ENCODE data around the gene REELD1.

Gene REELD1

DNA sequence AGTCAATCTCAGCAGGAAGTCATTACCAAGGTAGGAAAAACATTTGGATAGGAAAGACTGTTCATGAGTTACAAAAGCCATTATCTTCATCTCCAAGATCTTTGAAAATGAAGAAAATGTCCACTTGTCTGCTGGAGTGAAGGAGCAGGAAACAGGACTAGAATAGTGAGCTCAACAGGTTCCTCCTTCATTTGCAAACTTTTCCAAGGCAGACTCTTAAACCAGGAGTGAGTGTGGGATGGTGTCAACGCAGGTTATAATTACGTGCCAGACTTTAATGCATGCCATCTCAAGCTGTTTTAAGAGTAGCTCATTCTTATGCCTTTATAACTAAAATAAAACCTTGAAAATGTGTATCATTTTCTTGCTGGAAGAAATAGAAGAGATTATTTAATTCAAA is 3.4 kb upstream of the REELD1 start:
- H3K4me1 ChIP-seq = 0 out of 20 replicates have a peak, but pooled peaks cover 0 to 3% (median 0%) of the 10 kb centered on the region in 10 experiments
- no peak for TF ChIP-seq Cebpa-rat (IDR thresholded peaks at IDR 0.05)
- H3K4me2 ChIP-seq = no peak overlapping the region
- no peak overlapping the region for H3K27ac ChIP-seq
- no peak overlapping the region for H3K9ac ChIP-seq
- H4K20me1 ChIP-seq = no peaks in the 10 kb centered on the region
- H3K9me3 ChIP-seq (replicated peaks in 1 of 11) = no peaks in the 10 kb centered on the region
- H3K27me3 ChIP-seq = no peaks in the 10 kb centered on the region
- H3K4me3 ChIP-seq = no peak overlapping the region
- H3K36me3 ChIP-seq = no peaks in the 10 kb centered on the region

DNA sequence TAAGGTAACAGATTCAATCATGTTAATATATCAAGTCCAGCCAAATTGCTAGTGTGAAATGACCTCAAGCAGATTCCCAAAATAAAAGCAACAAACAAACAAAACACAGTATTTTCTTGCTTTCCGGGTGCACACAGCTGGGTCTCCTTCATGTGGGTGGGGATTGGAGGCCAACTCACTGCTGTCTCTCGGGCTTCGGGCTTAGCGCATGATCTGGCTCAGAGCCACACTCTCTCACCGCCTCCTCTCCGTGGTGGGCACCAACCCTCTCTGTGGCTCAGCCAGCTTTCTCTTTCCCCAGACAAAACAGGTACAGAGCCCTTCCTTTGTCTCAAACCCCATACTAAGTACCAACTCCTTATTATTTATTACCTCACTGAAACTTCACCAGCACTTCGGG is 2.9 kb upstream of the REELD1 start:
- Histone ChIP-seq H3K4me2 (no peak overlapping the region), H3K9me3 (replicated peaks in 1 of 11) (no peaks in the 10 kb centered on the region), H3K27me3 (no peaks in the 10 kb centered on the region), H3K9ac (no peak overlapping the region), H3K36me3 (no peaks in the 10 kb centered on the region), H3K27ac (no peak overlapping the region), H3K4me1 (0 out of 20 replicates have a peak, but pooled peaks cover 0 to 3% (median 0%) of the 10 kb centered on the region in 10 experiments), H3K4me3 (no peak overlapping the region), H4K20me1 (no peaks in the 10 kb centered on the region)
- no peak for TF ChIP-seq Cebpa-rat (IDR thresholded peaks at IDR 0.05)

DNA sequence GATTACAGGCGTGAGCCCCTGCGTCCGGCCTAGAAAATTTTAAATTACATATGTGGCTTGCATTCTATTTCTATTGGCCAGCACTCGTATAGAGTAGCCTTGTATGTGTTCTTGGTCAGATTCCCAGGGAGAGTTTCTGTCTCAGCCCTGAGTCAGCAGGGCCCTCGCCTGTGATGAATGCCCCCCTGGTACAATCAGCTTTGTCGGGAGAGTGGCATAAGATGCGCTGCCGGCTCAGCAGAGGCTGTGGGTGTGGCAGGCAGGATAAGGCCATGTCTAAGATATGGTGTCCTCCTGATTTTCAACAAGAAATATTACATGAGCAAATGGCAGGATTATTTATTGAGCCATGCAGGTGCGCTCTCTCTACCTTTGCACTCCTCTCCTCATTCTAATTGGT is 1.6 kb upstream of the REELD1 start:
- no peaks in the 10 kb centered on the region for H3K27me3 ChIP-seq
- no peak for TF ChIP-seq Cebpa-rat (IDR thresholded peaks at IDR 0.05)

DNA sequence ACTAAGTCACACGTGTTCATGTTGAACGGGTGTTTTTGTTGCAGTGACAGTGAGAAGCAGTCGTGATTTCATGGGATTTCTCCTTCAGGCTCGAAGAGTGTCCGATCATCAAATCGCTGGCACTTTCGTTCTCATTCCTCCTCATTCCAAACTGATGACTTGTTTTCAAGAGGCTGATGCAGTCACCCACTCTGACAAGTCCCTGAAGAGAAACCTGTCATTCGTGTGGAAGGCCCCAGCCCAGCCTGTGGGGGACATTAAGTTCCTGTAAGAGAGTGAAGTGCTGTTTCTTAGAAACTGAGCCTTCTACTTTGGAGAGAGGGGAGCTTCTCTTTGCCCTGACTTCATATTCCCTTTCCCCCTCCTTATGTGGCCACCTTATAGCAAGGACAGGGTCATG is 8.0 kb downstream of the REELD1 start:
- Histone ChIP-seq H3K4me2 (no peak overlapping the region), H3K36me3 (no peaks in the 10 kb centered on the region), H4K20me1 (no peaks in the 10 kb centered on the region), H3K4me3 (no peak overlapping the region), H3K27me3 (no peaks in the 10 kb centered on the region), H3K9me3 (replicated peaks in 1 of 11) (no peaks in the 10 kb centered on the region), H3K4me1 (peaks cover 0 to 5% (median 0%) of the 10 kb centered on the region in 10 experiments; a peak in 2 of 20 replicates), H3K27ac (no peak overlapping the region), H3K9ac (no peak overlapping the region)
- no peak for TF ChIP-seq Cebpa-rat (IDR thresholded peaks at IDR 0.05)

More for the DNA sequence above, 1.6 kb upstream of the REELD1 start:
- no peaks in the 10 kb centered on the region for H3K9me3 ChIP-seq (replicated peaks in 1 of 11)
- H4K20me1 ChIP-seq = no peaks in the 10 kb centered on the region
- 0 out of 20 replicates have a peak, but pooled peaks cover 0 to 3% (median 0%) of the 10 kb centered on the region in 10 experiments for H3K4me1 ChIP-seq
- H3K27ac ChIP-seq = no peak overlapping the region
- H3K4me2 ChIP-seq = no peak overlapping the region
- no peak overlapping the region for H3K4me3 ChIP-seq
- no peak overlapping the region for H3K9ac ChIP-seq
- no peaks in the 10 kb centered on the region for H3K36me3 ChIP-seq

DNA sequence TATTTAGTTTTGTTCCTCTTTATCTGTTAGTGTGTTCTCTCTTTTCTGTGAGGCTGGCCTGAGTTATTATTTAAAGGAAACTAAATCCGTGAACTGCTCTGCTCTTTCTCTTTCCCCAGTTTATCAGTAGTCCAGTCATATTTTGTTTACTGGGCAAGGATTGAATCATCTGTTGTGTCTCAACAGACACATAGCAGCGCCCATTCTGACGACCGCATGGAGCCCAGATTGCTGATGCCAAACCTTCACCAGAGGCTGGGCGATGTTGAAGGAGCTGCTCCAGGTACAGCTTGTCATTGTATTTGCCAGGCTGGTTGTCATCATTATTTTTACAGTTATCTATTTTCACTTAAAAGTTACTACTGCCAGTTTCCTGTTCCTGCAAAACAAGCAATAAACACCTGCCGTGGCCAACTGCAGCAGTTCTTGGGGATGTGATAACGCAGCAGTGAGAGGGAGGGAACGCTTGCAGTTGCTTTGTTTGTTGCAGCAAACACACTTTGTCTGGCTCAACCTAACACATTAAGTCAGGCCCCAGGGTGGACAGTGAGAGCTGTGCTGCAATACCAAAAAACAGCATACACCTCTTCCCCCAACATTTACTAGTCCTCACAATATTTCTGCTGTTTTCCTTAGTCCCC is 10.1 kb downstream of the REELD1 start:
- Histone ChIP-seq H3K27ac (no peak overlapping the region), H3K4me2 (0 out of 22 replicates have a peak overlapping the region, but pooled peaks of 1 of the 11 experiments have one; percentile 21), H3K4me1 (peaks cover 0 to 5% (median 0%) of the 10 kb centered on the region in 10 experiments; a peak in 2 of 20 replicates), H4K20me1 (no peaks in the 10 kb centered on the region), H3K36me3 (no peaks in the 10 kb centered on the region), H3K9ac (no peak overlapping the region), H3K9me3 (replicated peaks in 1 of 11) (no peaks in the 10 kb centered on the region), H3K27me3 (no peaks in the 10 kb centered on the region), H3K4me3 (no peak overlapping the region)
- no peak for TF ChIP-seq Cebpa-rat (IDR thresholded peaks at IDR 0.05)

DNA sequence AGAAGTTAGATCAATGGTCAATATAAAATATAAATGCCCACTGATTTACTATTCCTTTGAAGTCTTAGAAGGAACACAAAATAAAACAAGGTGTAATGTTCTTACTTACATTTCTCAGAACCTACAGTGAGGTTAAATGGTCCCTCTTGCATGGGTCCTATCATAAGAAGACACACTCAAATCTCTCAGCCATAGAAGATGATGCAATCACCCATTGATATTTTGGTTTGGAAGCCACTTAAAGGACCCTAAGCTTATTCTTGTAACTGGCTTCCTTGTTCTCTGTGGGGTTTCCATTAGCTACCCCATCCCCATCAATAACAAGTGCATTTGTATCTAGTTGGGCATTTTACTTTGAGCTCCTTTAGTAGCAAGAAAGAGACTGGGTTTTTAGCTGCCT is 15.1 kb downstream of the REELD1 start:
- Histone ChIP-seq H3K4me2 (no peak overlapping the region), H4K20me1 (no peaks in the 10 kb centered on the region)

DNA sequence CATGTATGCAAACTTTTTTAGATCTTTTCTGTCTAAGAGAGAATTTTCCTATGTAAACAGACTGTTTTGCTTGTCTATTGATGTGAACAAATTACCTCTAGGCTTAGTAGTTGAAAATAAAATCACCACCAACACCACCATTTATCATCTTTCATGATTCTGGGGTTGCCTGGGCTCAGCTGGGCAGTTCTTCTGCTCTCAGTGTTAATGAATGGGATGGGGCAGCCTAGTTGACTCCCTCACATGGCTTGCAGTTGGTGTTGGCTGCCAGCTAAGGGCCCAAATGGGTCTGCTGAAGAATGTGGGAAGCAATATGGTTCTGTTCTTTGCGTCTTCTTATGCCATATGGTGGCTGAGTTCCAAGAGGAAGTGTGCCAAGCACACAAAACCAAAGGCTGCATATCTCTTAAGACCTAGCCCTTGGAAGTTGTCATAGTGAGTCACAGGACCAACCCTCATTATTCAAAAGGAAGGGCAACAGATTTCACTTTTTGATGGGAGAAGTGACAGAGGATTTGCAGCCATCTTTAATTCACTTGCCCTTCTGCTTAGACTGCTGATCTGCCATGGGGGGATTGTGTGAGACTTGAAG is 17.9 kb downstream of the REELD1 start:
- Histone ChIP-seq H3K9ac (no peak overlapping the region; a peak in 1 of 22 replicates), H3K27ac (peak overlapping the region in 4 of 11 experiments; percentile 3 to 60 (median 48); a peak in 8 of 22 replicates), H3K4me2 (peak overlapping the region in 5 of 11 experiments; percentile 37 to 51 (median 41); a peak in 9 of 22 replicates), H3K4me1 (peaks cover 11 to 50% (median 27%) of the 10 kb centered on the region in 10 experiments), H3K36me3 (no peaks in the 10 kb centered on the region), H3K27me3 (no peaks in the 10 kb centered on the region), H4K20me1 (no peaks in the 10 kb centered on the region), H3K4me3 (no peak overlapping the region), H3K9me3 (replicated peaks in 1 of 11) (peaks cover 0 to 22% (median 0%) of the 10 kb centered on the region in 11 experiments; a peak in 7 of 22 replicates)
- TF ChIP-seq Cebpa-rat (IDR thresholded peaks at IDR 0.05) = no peak

More for the DNA sequence above, 15.1 kb downstream of the REELD1 start:
- Histone ChIP-seq H3K27ac (no peak overlapping the region), H3K9ac (no peak overlapping the region), H3K4me1 (peaks cover 0 to 21% (median 5%) of the 10 kb centered on the region in 10 experiments; a peak in 11 of 20 replicates), H3K36me3 (no peaks in the 10 kb centered on the region), H3K9me3 (replicated peaks in 1 of 11) (peaks cover 0 to 22% (median 0%) of the 10 kb centered on the region in 11 experiments; a peak in 7 of 22 replicates), H3K27me3 (no peaks in the 10 kb centered on the region), H3K4me3 (no peak overlapping the region)
- TF ChIP-seq Cebpa-rat (IDR thresholded peaks at IDR 0.05) = peak in 4 of 11 experiments; percentile 27 to 44 (median 34); a peak in 3 of 22 replicates

DNA sequence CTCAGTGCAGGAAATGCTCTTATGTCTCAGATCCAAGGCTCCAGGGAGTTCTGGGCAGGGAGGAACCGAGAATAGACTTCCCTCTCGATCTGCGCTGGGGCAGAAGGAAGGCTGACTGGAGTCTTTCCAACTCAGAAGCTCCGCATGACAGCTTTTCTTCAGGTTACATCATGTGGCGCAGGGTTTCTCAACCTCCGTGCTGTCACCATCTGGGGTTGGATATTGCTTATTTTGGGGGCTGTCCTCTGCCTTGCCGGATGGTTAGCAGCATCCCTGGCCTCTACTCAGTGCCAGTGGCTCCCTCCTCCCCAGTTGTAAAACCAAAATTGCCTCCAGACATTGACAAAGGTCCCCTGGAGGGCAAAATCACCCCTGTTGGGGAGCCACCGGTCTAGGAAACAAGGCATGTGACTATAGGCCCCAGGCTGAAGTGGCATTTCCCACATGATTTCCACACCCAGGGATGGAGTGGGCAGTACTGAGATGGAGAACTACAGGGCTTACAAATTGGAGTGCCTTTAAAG is 21.4 kb downstream of the REELD1 start:
- Histone ChIP-seq H3K4me2 (peak overlapping the region; percentile 48 to 81 (median 68)), H3K9me3 (replicated peaks in 1 of 11) (peaks cover 0 to 21% (median 0%) of the 10 kb centered on the region in 11 experiments; a peak in 7 of 22 replicates), H3K27ac (peak overlapping the region; percentile 50 to 92 (median 73)), H3K27me3 (no peaks in the 10 kb centered on the region), H3K4me3 (0 out of 20 replicates have a peak overlapping the region, but pooled peaks of 1 of the 10 experiments have one; percentile 29), H3K4me1 (peaks cover 11 to 69% (median 27%) of the 10 kb centered on the region in 10 experiments), H3K9ac (peak overlapping the region in 9 of 11 experiments; percentile 25 to 72 (median 57); a peak in 15 of 22 replicates), H4K20me1 (no peaks in the 10 kb centered on the region), H3K36me3 (no peaks in the 10 kb centered on the region)
- peak; percentile 47 to 84 (median 71); a peak in 18 of 22 replicates for TF ChIP-seq Cebpa-rat (IDR thresholded peaks at IDR 0.05)

DNA sequence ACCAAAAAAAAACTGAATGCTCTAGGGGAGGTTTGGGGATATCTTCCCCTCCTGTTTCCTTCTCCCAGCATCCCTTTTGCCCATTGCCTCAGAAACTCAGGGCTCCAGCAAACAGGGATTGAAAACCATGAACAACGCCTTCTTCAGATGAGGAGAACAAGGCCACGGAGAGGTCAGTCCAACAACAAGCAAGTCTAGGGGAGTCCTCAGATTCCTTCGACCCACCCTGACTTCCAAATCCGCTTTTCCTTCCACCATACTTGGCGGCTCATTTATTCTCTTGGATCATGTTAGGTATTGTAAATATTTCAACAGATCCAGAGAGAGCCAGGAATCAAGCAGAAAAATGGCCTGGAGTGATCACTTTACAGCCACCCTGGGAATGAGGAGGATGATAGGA is 21.9 kb downstream of the REELD1 start:
- TF ChIP-seq Cebpa-rat (IDR thresholded peaks at IDR 0.05) = no peak
- 0 out of 20 replicates have a peak overlapping the region, but pooled peaks of 1 of the 10 experiments have one; percentile 29 for H3K4me3 ChIP-seq
- peak overlapping the region in 9 of 11 experiments; percentile 25 to 72 (median 57); a peak in 15 of 22 replicates for H3K9ac ChIP-seq
- peak overlapping the region; percentile 50 to 92 (median 73) for H3K27ac ChIP-seq
- H3K27me3 ChIP-seq = no peaks in the 10 kb centered on the region
- H3K4me1 ChIP-seq = peaks cover 11 to 73% (median 28%) of the 10 kb centered on the region in 10 experiments
- H3K9me3 ChIP-seq (replicated peaks in 1 of 11) = peaks cover 0 to 16% (median 0%) of the 10 kb centered on the region in 11 experiments; a peak in 7 of 22 replicates
- peak overlapping the region; percentile 48 to 81 (median 68) for H3K4me2 ChIP-seq
- H3K36me3 ChIP-seq = no peaks in the 10 kb centered on the region
- no peaks in the 10 kb centered on the region for H4K20me1 ChIP-seq
